GM19467 (cell line): Measurements from ENCODE around the gene GYG1.

Experiments
- ATAC-seq: cut with Tn5 transposase; IDR thresholded peaks from one replicate; pipeline ENCODE4 v1.9.1; 2021; ENCODE audit warnings: mild to moderate bottlenecking, moderate library complexity; ENCODE audit not compliant: unreplicated experiment

The GYG1 gene

GRCh38 chr3:149016669-149017541, 25.6 kb downstream of the GYG1 start:
- no peak for ATAC-seq

GRCh38 chr3:149018247-149018646, 26.9 kb downstream of the GYG1 start:
- ATAC-seq = no peak

- no peak for ATAC-seq
Observed at GRCh38 chr3:149019580-149019979, 28.2 kb downstream of the GYG1 start.

- no peak for ATAC-seq
Observed at GRCh38 chr3:149020196-149020838, 29.0 kb downstream of the GYG1 start.

DNA sequence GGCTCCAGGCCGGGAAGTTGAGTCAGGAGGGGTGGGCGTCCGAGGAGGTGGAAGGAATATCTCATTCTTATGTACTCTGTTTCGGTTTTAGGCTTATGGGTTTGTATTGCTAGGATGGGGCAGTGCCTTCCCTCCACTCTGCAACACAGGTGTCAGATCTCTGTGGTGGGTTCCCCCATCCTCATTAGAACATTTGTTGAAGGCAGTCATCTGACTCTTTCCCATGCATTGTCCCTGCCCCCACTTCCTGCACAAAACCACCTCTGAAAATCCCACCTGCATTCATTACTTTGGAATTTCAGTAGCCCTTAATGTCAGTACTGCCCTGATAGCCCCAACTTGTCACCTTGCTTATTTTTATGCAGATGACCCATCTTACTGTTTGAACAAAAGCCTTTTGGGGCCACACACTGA, 29.5 kb downstream of the GYG1 start:
- ATAC-seq = no peak

GRCh38 chr3:149021830-149022229, 30.5 kb downstream of the GYG1 start:
- no peak for ATAC-seq

DNA sequence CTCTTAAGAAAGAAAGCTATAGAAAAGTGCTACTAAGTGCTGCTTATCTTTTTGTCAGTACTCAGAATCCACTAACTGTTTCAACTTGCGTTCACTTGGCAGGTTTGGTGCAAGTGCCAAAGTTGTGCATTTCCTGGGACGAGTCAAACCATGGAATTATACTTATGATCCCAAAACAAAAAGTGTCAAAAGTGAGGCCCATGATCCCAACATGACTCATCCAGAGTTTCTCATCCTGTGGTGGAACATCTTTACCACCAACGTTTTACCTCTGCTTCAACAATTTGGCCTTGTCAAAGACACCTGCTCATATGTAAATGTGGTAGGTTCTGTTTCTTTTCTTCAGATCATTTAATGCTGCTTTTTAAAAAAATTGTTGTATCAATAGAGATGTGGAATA, 32.6 kb downstream of the GYG1 start:
- ATAC-seq = no peak

DNA sequence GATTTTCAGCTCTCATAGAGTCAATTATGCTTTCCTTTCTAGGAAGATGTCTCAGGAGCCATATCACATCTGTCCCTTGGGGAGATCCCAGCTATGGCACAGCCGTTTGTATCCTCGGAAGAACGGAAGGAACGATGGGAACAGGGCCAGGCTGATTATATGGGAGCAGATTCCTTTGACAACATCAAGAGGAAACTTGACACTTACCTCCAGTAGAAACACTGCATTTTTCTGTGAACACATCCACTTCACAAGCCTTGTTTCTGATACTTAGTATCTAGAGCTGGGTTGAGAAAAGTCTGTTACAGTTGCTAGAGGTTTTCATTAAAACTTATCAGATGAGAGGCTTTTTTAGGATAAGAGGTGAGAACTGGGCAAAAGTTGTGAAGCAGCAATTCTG, 35.4 kb downstream of the GYG1 start:
- no peak for ATAC-seq

GRCh38 chr3:149031096-149031495, 39.8 kb downstream of the GYG1 start:
- ATAC-seq = no peak

GRCh38 chr3:149037684-149038083, 46.3 kb downstream of the GYG1 start:
- no peak for ATAC-seq

DNA sequence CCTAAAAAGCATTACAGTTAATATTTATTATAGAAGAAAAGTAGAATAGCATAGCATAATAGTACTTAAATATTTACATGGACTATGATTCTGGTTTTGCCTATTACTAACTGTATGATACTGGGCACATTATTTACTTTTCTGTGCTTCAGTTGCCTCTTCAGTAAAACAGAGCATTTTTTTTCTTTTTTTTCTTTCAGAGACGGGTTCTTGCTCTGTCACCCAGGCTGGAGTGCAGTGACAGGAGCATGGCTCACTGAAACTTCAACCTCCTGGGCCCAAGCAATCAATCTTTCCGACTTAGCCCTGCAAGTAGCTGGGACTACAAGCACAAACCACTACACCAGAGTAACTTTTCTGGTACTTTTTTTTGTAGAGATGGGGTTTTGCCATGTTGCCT, 47.0 kb downstream of the GYG1 start:
- ATAC-seq = no peak

DNA sequence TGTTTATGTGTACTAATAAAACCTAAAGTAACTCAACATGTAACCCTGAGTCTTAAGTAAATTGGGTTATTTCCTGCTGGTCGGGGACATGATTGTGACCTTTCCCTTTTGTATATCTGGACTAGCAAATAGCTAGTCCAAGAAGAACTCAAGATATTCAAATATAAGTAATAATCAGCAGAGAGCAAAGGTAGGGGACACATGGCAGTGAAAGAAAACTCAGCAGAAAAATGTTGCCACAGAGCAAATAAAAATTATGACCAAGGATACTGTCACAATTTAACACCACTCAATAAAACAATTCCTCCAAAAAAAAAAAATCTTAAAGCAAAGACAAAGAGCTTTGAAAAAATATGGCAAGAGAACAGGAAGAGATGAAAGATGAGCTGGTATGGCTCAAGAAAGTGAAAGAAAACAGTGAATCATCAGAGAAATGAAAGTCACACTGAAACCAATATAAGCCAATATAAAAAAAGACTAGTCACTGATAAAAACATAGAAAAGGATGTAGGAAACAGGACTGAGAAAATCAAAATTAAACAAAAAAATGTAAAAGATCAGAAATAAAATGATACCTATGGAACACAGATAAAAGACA, 51.5 kb downstream of the GYG1 start:
- ATAC-seq = peak; percentile 56

DNA sequence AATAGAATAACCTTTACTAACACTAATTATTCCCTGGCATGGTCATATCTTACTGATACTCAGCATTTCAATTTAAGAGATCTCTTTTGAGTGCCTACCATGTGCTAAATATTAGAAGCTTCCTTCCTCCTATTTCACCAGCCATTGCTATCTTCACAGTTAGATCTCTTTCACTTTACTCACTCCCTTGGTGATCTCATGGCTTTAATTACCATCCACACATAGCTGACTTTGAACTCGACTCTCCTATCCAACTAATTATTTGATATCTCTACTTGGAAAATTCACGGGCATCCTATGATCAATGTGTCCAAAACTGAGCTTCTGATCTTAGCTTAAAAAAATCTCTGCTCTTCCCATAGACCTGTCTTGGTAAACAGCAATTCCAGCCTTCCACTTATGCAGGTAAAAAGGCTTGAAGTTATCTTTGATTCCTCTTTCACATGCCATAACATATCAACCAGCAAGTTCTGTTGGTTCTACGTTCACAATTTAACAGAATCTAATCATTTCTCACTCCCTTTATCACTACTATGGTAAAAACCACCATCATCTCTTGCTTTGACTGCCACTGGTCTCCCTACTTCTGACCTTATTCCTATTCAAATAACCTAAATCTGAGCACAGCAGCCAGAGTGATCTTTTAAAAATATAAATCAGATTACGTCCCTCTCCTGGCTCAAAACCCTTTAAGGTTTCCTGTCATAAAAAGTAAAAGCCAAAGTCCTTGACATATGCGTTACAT, 53.2 kb downstream of the GYG1 start:
- no peak for ATAC-seq

GRCh38 chr3:149055575-149055974, 64.2 kb downstream of the GYG1 start:
- no peak for ATAC-seq

GRCh38 chr3:149058198-149058597, 66.9 kb downstream of the GYG1 start:
- no peak for ATAC-seq

DNA sequence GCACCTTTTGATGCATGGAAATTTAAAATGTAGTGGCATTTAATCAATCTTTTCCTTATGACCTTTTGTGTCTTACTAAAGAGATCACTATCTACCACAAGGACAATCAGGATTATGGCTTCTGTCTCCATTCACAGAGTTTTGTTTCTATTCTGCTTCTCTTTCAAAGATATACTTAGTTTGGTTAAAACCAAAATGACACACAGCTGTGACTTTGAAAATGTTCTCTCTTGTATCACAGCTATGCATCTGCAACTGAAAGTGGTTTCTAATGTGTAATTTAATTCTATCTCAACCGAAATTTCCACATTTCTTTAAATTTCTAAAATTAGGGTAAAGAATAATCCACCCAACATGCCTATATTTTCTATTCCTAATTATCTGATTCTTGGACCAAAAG, 67.3 kb downstream of the GYG1 start:
- peak; percentile 54 for ATAC-seq

GRCh38 chr3:149061776-149062175, 70.4 kb downstream of the GYG1 start:
- no peak for ATAC-seq

- no peak for ATAC-seq
Observed at GRCh38 chr3:149067883-149068282, 76.5 kb downstream of the GYG1 start.
